ENCODE results near the gene BCAS1.
A peak's percentile ranks its signal among the peaks of the same experiment; 100 is the strongest.

Gene BCAS1

GRCh38 chr20:54061101-54061881 lies 9.1 kb downstream of the BCAS1 start:
- Histone ChIP-seq H3K27me3 (ENCODE audit: low read depth, low read length) (no peaks in the 10 kb centered on the region), H3K4me2 (ENCODE audit: low read length) (no peak overlapping the region)

GRCh38 chr20:54059691-54060364 lies 10.6 kb downstream of the BCAS1 start:
- Histone ChIP-seq H3K9ac (ENCODE audit: low read length) (no peak overlapping the region), H3K27me3 (ENCODE audit: low read depth, low read length) (no peaks in the 10 kb centered on the region), H3K9me3 (ENCODE audit: insufficient read depth, low read length) (no peaks in the 10 kb centered on the region), H3K4me3 (ENCODE audit: low read length) (no peak overlapping the region), H3K79me2 (ENCODE audit: low read length) (no peaks in the 10 kb centered on the region), H2AFZ (ENCODE audit: low read depth, low read length) (no peak overlapping the region), H4K20me1 (ENCODE audit: insufficient read depth, low read length) (no peaks in the 10 kb centered on the region), H3K27ac (ENCODE audit: low read length) (no peak overlapping the region), H3K4me2 (ENCODE audit: low read length) (no peak overlapping the region), H3K4me1 (ENCODE audit: low read length) (peaks cover 42% of the 10 kb centered on the region), H3K36me3 (replicated peaks; ENCODE audit: low read depth, low read length) (no peaks in the 10 kb centered on the region)
- no peak for TF ChIP-seq CTCF (IDR thresholded peaks at IDR 0.05; ENCODE audit: low read depth, low read length)
- TF ChIP-seq EZH2phosphoT487 (IDR thresholded peaks at IDR 0.05; ENCODE audit: low read depth) = no peak

More at GRCh38 chr20:54061101-54061881, 9.1 kb downstream of the BCAS1 start:
- Histone ChIP-seq H3K27ac (ENCODE audit: low read length) (no peak overlapping the region), H3K79me2 (ENCODE audit: low read length) (no peaks in the 10 kb centered on the region), H3K4me1 (ENCODE audit: low read length) (peaks cover 55% of the 10 kb centered on the region), H4K20me1 (ENCODE audit: insufficient read depth, low read length) (no peaks in the 10 kb centered on the region), H3K36me3 (replicated peaks; ENCODE audit: low read depth, low read length) (no peaks in the 10 kb centered on the region), H2AFZ (ENCODE audit: low read depth, low read length) (no peak overlapping the region), H3K9me3 (ENCODE audit: insufficient read depth, low read length) (no peaks in the 10 kb centered on the region), H3K4me3 (ENCODE audit: low read length) (no peak overlapping the region), H3K9ac (ENCODE audit: low read length) (no peak overlapping the region)
- TF ChIP-seq EZH2phosphoT487 (IDR thresholded peaks at IDR 0.05; ENCODE audit: low read depth) = no peak
- no peak for TF ChIP-seq CTCF (IDR thresholded peaks at IDR 0.05; ENCODE audit: low read depth, low read length)

GRCh38 chr20:54058420-54059139 lies 11.8 kb downstream of the BCAS1 start:
- TF ChIP-seq EZH2phosphoT487 (IDR thresholded peaks at IDR 0.05; ENCODE audit: low read depth) = no peak
- TF ChIP-seq CTCF (IDR thresholded peaks at IDR 0.05; ENCODE audit: low read depth, low read length) = no peak
- peaks cover 29% of the 10 kb centered on the region for H3K4me1 ChIP-seq (ENCODE audit: low read length)
- H3K36me3 ChIP-seq (replicated peaks; ENCODE audit: low read depth, low read length) = no peaks in the 10 kb centered on the region
- H2AFZ ChIP-seq (ENCODE audit: low read depth, low read length) = peak overlapping the region; percentile 37; the same call in 1 of the 2 replicates
- H3K4me2 ChIP-seq (ENCODE audit: low read length) = peak overlapping the region; percentile 29
- H3K79me2 ChIP-seq (ENCODE audit: low read length) = no peaks in the 10 kb centered on the region
- no peaks in the 10 kb centered on the region for H3K9me3 ChIP-seq (ENCODE audit: insufficient read depth, low read length)
- no peaks in the 10 kb centered on the region for H4K20me1 ChIP-seq (ENCODE audit: insufficient read depth, low read length)
- no peaks in the 10 kb centered on the region for H3K27me3 ChIP-seq (ENCODE audit: low read depth, low read length)
- H3K9ac ChIP-seq (ENCODE audit: low read length) = no peak overlapping the region
- H3K27ac ChIP-seq (ENCODE audit: low read length) = peak overlapping the region; percentile 55
- H3K4me3 ChIP-seq (ENCODE audit: low read length) = peak overlapping the region; percentile 12

Measured in OCI-LY3 (cell line).